Measurements from ENCODE around the gene WASHC4. TPM values are rescaled to one million over a fixed set of nuclear protein-coding genes. Genes with fewer than 3 reads are reported as not detected.

Gene WASHC4
- total RNA-seq, 1 experiment from 2014 or later, result 25.5 TPM

- TF ChIP-seq, protein P1, sequence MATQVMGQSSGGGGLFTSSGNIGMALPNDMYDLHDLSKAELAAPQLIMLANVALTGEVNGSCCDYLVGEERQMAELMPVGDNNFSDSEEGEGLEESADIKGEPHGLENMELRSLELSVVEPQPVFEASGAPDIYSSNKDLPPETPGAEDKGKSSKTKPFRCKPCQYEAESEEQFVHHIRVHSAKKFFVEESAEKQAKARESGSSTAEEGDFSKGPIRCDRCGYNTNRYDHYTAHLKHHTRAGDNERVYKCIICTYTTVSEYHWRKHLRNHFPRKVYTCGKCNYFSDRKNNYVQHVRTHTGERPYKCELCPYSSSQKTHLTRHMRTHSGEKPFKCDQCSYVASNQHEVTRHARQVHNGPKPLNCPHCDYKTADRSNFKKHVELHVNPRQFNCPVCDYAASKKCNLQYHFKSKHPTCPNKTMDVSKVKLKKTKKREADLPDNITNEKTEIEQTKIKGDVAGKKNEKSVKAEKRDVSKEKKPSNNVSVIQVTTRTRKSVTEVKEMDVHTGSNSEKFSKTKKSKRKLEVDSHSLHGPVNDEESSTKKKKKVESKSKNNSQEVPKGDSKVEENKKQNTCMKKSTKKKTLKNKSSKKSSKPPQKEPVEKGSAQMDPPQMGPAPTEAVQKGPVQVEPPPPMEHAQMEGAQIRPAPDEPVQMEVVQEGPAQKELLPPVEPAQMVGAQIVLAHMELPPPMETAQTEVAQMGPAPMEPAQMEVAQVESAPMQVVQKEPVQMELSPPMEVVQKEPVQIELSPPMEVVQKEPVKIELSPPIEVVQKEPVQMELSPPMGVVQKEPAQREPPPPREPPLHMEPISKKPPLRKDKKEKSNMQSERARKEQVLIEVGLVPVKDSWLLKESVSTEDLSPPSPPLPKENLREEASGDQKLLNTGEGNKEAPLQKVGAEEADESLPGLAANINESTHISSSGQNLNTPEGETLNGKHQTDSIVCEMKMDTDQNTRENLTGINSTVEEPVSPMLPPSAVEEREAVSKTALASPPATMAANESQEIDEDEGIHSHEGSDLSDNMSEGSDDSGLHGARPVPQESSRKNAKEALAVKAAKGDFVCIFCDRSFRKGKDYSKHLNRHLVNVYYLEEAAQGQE (IDR thresholded peaks at IDR 0.05; ENCODE audit: low read depth), result no peak
- no peak for TF ChIP-seq RAD21 (IDR thresholded peaks at IDR 0.05; ENCODE audit: low read depth)
Observed at GRCh38 chr12:105141320-105141922, 33.9 kb downstream of the WASHC4 start (continued).

DNA sequence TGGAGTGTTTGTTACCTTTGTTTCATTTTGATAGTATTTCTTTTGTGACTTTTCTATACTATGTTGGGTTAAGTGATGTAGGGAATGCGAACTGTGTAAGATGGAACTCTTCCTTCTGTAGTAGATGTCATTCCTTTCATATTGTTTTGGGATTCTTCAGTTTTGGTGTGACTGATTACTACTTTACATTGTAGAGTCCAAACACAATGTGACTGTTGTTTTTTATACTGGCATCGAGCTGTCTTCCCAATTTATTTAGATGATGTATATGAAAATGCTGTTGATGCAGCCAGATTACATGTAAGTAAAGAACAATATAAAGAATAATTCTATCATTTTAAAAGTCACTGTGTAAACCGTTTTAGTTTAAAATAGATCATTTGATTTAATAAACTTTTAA lies 34.7 kb downstream of the WASHC4 start:
- H3K36me3 ChIP-seq (ENCODE audit: control insufficient read depth in 1 of 2, insufficient read depth in 2 of 2, low read length in 2 of 2), result peaks cover 13 to 15% of the 10 kb centered on the region in 2 experiments; a peak in 3 of 4 replicates
- BruUV-seq (replicated peaks), result no TSS peak
- TF ChIP-seq ZFX (IDR thresholded peaks at IDR 0.05), result no peak
- TF ChIP-seq, protein P2, sequence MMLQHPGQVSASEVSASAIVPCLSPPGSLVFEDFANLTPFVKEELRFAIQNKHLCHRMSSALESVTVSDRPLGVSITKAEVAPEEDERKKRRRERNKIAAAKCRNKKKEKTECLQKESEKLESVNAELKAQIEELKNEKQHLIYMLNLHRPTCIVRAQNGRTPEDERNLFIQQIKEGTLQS (IDR thresholded peaks at IDR 0.05), result no peak
- no peak for TF ChIP-seq CEBPB (IDR thresholded peaks at IDR 0.05; ENCODE audit: low read depth)
- no peak for TF ChIP-seq EZH2 (IDR thresholded peaks at IDR 0.05)

More for the DNA sequence above, 34.7 kb downstream of the WASHC4 start:
- intact Hi-C loops (cut with micrococcal nuclease), result no loop called here
- Histone ChIP-seq H3K9me2 (ENCODE audit: insufficient read depth) (no peaks in the 10 kb centered on the region), H3K4me2 (ENCODE audit: low read length) (no peak overlapping the region), H2AFZ (ENCODE audit: low read depth, low read length, poor library complexity, severe bottlenecking) (no peak overlapping the region), H3K27me3 (ENCODE audit: insufficient read depth, low read length) (no peaks in the 10 kb centered on the region), H3K9me3 (ENCODE audit: control insufficient read depth in 1 of 2, insufficient read depth in 1 of 2, low read depth in 1 of 2, low read length in 2 of 2) (no peaks in the 10 kb centered on the region), H3K27ac (ENCODE audit: low read depth, low read length) (no peak overlapping the region), H3K9ac (ENCODE audit: low read length) (no peak overlapping the region), H3K4me1 (ENCODE audit: control insufficient read depth in 1 of 2, insufficient read depth in 2 of 2, low read length in 2 of 2) (no peaks in the 10 kb centered on the region), H3K79me2 (ENCODE audit: insufficient read depth, low read length) (no peaks in the 10 kb centered on the region), H3K4me3 (replicated peaks in 1 of 2; ENCODE audit: low read depth in 1 of 2, low read length in 2 of 2) (no peak overlapping the region), H4K20me1 (ENCODE audit: insufficient read depth) (0 out of 2 replicates have a peak, but pooled peaks cover 3% of the 10 kb centered on the region)
- ATAC-seq (no peak), DNase-seq (ENCODE audit: low read depth, low spot score) (no peak)
- CTCF ChIA-PET, result no interaction called here
- RAD21 ChIA-PET (ENCODE audit: low non-redundant PET in 1 of 2, low total read pairs in 2 of 2, uncharacterized antibody in 2 of 2, unreplicated experiment in 2 of 2), result no interaction called here
- POLR2A ChIA-PET, result no interaction called here

Data from HCT116 (cell line).